Measurements from ENCODE around the gene UROD.
A peak's percentile ranks its signal among the peaks of the same experiment; 100 is the strongest.
"Not testable (repeated sequence)": the region's sequence is repeated elsewhere in the genome, so short reads cannot be mapped to it uniquely, and the experiment has no call there.

UROD gene

DNA sequence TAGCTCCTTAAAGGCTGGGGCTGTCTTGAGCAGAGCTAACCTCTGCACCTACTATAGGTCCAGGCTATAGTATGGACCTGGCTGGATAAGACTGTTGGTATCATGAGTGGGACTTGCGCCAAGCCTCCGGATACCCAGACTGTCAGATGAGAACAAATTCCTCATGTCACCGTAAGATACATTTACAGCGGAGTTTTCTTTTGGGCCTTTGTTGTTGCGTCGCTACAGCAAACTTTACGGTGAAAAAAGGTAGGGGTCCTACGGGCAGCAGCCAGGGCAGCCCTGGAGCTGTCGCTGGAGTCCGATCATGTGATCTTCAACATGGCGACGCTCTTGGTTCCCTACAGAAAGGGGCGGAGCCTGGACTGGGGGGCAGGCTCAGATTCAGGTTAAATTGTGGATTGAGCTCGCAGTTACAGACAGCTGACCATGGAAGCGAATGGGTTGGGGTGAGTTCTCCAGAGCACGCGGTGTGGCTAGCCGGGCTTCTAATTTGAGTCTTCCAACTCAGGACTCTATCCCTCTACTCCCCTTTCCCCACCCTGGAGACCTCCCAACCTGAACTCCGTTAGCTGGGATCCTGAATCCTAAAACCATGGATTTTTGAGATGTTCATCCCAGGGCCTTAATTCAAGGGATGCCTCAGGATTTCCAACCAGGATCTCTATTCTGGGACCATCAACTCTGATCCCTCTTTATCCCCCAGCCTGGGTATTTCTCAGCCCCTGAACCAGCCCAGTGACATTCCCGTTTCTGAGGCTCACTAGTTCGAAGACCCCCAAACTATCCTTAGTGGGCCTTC, at the start of gene UROD:
UROD (plus strand) TSS at position 418 of the 802 bp plus-strand sequence; CDS start at position 430, 12 bp downstream.
- peak; percentile 96 for DNase-seq

DNA sequence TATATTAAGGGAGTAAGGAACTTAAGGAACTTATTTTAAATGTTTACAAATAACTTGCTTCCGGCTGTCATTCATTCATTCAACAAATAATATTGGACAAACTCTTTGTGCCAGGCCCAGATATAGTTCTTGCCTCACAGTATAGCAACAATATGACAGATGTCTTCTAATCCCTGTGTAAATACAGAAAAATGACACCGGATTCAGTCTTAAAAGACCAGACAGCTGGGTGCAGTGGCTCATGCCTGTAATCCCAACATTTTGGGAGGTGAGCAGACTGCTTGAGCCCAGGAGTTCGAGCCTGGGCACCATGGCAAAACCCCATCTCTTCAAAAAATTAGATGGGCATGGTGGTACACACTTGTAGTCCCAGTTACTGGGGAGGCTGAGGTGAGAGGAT, 49.3 kb upstream of the UROD start:
- DNase-seq, result peak; percentile 60

DNA sequence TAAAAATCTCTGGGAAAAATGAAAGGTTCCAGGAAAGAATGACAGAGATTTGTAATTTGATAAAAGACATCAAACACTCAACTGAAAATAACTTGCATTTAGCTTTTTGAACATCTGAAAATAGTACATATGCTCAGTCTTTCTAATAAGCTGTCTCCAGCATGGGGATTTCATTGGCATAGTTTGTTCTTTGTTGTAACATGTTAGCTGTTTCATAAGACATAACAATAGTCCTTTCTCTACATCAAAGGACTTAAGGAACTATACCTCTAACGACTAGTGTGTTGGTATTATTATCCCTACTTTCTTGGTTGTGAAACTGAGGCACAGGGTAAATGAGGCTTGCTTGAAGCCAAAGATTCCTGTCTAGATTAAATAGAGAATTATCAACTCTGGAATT, 47.7 kb upstream of the UROD start:
- no peak for DNase-seq

GRCh38 chr1:44970317-44970716, 41.7 kb upstream of the UROD start:
- no peak for DNase-seq

DNA sequence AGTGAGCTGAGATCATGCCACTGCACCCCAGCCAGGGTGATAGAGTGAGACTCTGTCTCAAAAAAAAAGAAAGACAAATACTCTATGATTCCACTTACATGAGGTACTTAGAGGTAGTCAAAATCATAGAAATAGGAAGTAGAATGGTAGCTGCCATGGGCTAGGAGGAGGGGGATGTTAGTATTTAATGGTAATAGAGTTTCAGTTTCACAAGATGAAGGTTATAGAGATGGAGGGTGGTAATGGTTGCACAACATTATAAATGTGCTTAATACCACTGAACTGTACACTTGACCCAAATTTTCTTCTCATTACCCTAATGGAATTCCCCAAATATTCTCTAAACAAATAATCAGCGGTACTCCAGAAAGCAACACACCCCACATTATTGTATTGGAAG, 38.4 kb upstream of the UROD start:
- no peak for DNase-seq

GRCh38 chr1:44976252-44976651, 35.8 kb upstream of the UROD start:
- DNase-seq, result no peak

DNA sequence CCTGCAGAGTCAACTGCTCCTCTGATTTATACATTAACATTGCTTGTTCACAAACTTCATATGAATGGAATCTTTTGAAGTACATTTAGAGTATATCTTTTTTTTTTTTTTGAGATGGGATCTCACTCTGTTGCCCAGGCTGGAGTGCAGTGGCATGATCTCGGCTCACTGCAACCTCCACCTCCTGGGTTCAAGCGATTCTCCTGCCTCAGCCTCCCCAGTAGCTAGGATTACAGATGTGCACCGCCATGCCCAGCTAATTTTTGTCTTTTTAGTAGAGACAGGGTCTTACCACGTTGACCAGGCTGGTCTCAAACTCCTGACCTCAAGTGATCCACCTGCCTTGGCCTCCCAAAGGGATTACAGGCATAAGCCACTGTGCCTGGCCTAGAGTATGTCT, 34.7 kb upstream of the UROD start:
- DNase-seq, result not testable (repeated sequence)

DNA sequence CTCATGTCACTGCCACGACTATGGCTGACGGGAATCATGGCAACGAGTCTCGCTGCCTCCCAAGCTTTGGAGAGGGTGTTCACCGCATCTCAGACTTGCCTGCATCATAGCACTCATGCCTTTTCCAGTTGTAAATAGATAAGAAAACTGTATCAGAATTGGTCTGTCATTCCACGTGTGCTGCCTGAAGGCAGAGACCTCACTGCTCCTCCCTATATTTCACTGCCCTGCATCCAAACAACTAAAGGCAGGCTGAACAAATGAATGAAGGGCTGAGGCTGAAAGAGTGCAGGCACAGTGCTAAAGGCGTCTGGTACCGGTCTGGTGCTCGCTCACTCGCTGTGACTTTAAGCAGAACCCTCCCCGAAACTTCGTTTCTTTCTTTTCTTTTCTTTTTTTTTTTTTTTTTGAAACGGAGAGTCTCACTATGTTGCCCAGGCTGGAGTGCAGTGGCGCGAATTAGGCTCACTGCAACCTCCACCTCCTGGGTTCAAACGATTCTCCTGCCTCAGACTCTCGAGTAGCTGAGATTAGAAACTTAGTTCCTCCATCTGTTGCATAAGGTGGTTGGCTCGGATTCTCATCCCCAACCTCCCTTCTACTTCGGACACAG, 26.2 kb upstream of the UROD start:
- no peak for DNase-seq

DNA sequence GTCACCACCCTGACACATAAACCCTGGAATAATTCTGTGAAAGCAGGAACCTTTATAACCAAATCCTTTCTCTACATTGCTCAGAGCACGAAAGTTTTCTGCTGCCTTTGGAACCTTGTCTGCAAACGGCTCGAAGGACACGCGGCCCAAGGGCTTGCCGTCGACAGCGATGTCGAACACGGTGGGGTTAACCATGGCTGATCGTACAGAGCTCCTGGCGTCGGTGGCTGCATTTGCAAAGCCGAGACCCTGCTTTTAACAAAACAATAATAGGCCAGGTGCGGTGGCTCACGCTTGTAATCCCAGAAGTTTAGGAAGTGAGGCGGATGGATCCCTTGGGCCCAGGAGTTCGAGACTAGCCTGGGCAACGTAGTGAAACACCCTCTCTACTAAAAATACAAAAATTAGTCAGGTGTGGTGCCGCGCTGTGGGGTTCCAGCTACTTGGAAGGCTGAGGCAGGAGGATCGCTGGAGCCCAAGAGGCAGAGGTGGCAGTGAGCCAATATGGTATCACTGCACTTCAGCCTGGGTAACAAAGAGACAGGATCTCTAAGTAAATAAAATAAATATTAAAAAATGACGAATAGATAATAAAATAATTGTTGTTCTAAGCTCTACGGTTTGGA, 23.4 kb upstream of the UROD start:
- DNase-seq, result no peak

DNA sequence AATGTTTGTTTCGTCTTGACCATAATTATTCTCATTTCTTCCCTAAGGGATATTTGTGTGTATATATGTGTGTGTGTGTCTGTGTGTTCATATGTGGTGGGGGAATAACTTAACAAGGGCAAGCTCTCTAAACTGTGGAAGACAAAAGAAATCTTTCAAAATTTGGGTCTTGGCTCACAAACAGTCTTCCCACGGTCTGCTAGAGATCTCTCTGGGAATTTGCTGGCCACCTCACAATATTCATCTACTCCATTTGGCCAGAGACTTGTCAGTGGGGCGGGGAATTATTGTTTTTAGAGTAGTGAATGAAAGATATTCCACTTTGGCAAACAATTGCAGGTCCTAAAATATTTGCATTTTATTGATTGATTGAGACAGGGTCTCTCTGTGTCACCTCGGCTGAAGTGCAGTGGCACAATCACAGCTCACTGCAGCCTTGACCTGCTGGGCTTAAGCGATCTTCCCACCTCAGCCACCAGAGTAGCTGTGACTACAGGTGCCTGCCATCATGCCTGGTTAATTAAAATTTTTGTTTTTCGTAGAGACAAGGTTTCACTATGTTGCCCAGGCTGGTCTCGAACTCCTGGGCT, 17.6 kb upstream of the UROD start:
- DNase-seq, result no peak

GRCh38 chr1:44995467-44996238, 16.4 kb upstream of the UROD start:
- DNase-seq, result no peak

GRCh38 chr1:44999232-44999631, 12.8 kb upstream of the UROD start:
- no peak for DNase-seq

DNA sequence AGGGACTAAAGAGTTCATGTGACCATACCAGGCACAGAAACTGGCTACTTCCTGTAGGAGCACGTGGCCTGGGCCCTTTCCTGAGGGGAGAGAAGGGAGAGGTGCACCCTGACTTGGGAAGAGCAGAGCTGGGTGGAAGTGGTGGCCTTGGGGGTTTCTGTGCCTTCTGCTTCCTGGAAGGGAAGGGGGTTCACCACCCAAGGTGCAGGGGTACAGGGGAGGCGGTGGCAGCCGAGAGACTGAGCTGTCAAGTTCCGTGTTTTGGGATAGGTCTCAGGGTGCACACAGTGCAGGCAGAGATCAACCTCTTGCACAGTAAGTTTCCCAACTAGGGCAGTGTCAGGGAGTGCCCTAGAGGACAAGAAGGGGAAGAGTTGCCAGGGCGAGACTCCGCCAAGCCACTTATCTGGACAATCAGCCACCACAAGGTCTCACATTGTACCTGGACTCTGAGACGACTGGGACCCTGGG, 11.0 kb upstream of the UROD start:
- DNase-seq, result no peak

- not testable (repeated sequence) for DNase-seq
Observed at GRCh38 chr1:45001576-45001975, 10.5 kb upstream of the UROD start.

- no peak for DNase-seq
Observed at GRCh38 chr1:45002650-45003645, 9.1 kb upstream of the UROD start.

- DNase-seq, result no peak
Observed at GRCh38 chr1:45003741-45004140, 8.3 kb upstream of the UROD start.

- DNase-seq, result no peak
Observed at GRCh38 chr1:45004281-45004920, 7.7 kb upstream of the UROD start.

DNA sequence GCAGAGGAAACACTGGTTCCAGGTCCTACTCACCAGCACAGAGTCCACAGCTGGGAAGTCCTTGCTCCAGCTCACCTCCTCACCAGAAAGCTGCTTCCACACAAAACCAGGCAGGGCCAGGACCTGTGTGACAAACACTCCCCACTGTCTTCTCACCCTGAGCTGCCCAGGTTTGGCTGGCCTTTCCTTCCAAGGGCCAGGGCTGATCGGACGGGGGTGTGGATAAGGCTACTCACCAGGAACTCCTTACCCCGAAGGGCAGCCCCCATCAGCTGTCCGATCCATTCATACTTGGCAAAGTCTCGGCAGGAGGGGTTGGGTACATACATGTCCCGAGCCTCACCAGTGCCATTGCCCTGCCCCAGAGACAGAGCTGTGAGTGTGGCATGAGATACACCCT, 6.3 kb upstream of the UROD start:
- DNase-seq, result no peak

DNA sequence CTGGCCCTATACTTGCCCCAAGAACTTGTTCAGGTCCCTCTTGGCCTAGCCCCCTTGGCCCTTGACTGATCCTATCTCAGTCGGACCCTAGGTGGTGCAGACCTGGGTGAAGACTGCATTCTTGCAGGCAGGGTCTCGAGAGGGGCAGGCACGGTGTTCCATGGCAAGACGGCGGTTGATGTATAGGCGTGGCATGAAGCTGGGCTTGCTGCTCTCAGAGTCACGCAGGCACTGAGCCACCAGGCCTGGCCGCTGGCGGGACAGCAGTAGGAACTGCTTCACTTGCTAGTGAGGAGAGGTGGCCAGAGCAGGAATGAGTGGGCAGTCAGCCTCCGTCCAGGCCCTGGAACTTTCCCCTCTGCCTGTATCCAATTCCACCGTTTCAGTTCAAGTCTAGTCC, 4.7 kb upstream of the UROD start:
- DNase-seq, result no peak

DNA sequence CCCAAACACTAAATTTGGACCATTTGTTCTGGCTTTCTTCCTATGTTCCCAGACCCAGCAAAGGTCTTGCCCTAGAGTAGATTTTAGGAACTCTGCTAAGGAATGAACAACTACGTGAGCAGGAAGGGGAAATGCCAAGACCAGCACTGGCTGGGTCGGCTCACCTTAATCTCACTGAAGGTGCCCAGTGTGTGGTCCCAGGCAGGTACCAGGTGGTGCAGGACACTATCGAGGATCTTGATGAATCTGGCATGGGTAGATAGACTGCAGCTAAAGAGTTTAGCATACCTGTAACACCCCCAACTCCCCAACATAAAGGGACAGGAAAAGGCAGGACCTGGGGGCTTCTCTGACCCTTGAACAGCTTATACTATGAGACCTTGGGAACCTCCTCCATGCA, 4.0 kb upstream of the UROD start:
- DNase-seq, result no peak

DNA sequence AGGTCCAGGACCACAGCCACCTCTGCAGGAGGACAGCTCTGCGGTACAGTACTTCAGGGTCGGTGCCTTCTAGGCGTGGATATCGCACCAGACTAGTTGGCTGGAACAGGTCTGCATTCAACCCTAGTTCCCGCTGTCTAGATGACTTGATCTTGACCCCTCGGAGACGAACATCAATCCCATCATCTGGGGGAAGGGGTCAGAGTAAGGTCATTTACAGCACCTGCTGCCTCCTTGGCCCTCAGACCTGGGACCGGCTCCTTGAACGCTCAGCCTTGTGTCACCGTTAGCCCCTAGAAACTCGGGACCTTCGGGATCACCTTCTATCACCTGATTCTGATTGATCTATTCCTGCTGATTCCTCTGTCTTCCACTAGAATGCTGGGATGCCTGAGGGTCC, 3.5 kb upstream of the UROD start:
- DNase-seq, result no peak

Data from NCI-H510A treated with DMSO at 0.1 percent for 48 hours (cell line).